H1 (cell line): ENCODE results near the gene POLR2F. TPM values are rescaled to one million over a fixed set of nuclear protein-coding genes. Genes with fewer than 3 reads are reported as not detected.
A peak's percentile ranks its signal among the peaks of the same experiment; 100 is the strongest.

Experiments used
- CTCF ChIA-PET: fragments of 300-600 bp; sonication (Branson Sonifier 250); formaldehyde crosslinking; loops from one replicate; lab custom pipeline; 2021; ENCODE audit not compliant: partially characterized antibody; lab: Charles Lee
- POLR2A ChIA-PET: fragments of 300-600 bp; sonication (Branson Sonifier 250); formaldehyde crosslinking; loops from one replicate; lab custom pipeline; 2021; ENCODE audit warnings: inconsistent platforms; ENCODE audit not compliant: partially characterized antibody; lab: Charles Lee
- DNase-seq, 2 experiments: peaks; one replicate each; pipeline versions ENCODE4 v3.0.0 to v3.0.0-alpha.2; 2010 to 2022; ENCODE audit warnings: low spot score in 2 of 2, low read depth in 1 of 2, mixed read lengths in 1 of 2
- FAIRE-seq: peaks from 2 replicates; lab custom pipeline; 2011; peaks lifted over from hg19 to GRCh38; lab: Jason Lieb, UNC
- H2AFZ ChIP-seq: 2 replicates; pipeline ENCODE4 v1.8.1; 2012; ENCODE audit warnings: low read length, inconsistent platforms
- H2AK5ac ChIP-seq: 2 replicates; pipeline ENCODE4 v1.6.1; 2013; ENCODE audit warnings: low read depth, low read length
- H2BK120ac ChIP-seq: replicated peaks from 2 replicates; pipeline ENCODE3; 2013; ENCODE audit warnings: low read depth, low read length, inconsistent platforms
- H2BK12ac ChIP-seq: 2 replicates; pipeline ENCODE4 v1.6.1; 2013; ENCODE audit warnings: low read depth, low read length
- H2BK15ac ChIP-seq: 2 replicates; pipeline ENCODE4 v1.6.1; 2013; ENCODE audit warnings: low read length
- H2BK20ac ChIP-seq: 2 replicates; pipeline ENCODE4 v1.6.1; 2013; ENCODE audit warnings: low read length
- H2BK5ac ChIP-seq: 2 replicates; pipeline ENCODE4 v1.6.1; 2013; ENCODE audit warnings: low read depth, low read length
- H3K14ac ChIP-seq: 2 replicates; pipeline ENCODE4 v1.6.1; 2013; ENCODE audit warnings: inconsistent platforms; ENCODE audit not compliant: insufficient read length
- H3K18ac ChIP-seq: 2 replicates; pipeline ENCODE4 v1.6.1; 2013; ENCODE audit warnings: low read length; ENCODE audit errors: extremely low read depth
- H3K23ac ChIP-seq: 2 replicates; pipeline ENCODE4 v1.6.1; 2013; ENCODE audit warnings: inconsistent platforms; ENCODE audit not compliant: insufficient read length
- H3K23me2 ChIP-seq: 2 replicates; pipeline ENCODE4 v1.6.1; 2013; ENCODE audit warnings: low read depth, low read length
- H3K27ac ChIP-seq: 2 replicates; pipeline ENCODE4 v1.6.1; 2011; ENCODE audit warnings: low read depth, low read length, inconsistent platforms
- H3K27me3 ChIP-seq, 4 experiments: replicated peaks in 1 of 4; 1 replicate in 1 of 4; 2 replicates in 3 of 4; pipeline versions ENCODE4 v1.6.1 to v1.8.1; 2011 to 2013; ENCODE audit warnings: low read length in 3 of 4, mild to moderate bottlenecking in 3 of 4, inconsistent platforms in 2 of 4, mixed read lengths in 2 of 4, moderate library complexity in 1 of 4; ENCODE audit not compliant: control insufficient read depth in 3 of 4, insufficient read depth in 3 of 4; ENCODE audit errors: extremely low read depth in 1 of 4
- H3K36me3 ChIP-seq, 4 experiments: 2 replicates each; pipeline versions ENCODE4 v1.6.1 to v1.8.1; 2011 to 2013; ENCODE audit warnings: mild to moderate bottlenecking in 4 of 4, low read length in 3 of 4, moderate library complexity in 2 of 4, control low read depth in 1 of 4, inconsistent platforms in 1 of 4; ENCODE audit not compliant: insufficient read depth in 4 of 4, control insufficient read depth in 2 of 4
- H3K4ac ChIP-seq: replicated peaks from 2 replicates; pipeline ENCODE3; 2013; ENCODE audit warnings: low read length, low read depth, mixed read lengths, inconsistent platforms; ENCODE audit not compliant: insufficient read length
- H3K4me1 ChIP-seq, 4 experiments: replicated peaks in 1 of 4; 1 replicate in 1 of 4; 2 replicates in 3 of 4; pipeline versions ENCODE4 v1.6.1 to v1.8.1; 2011 to 2013; ENCODE audit warnings: low read length in 3 of 4, inconsistent platforms in 2 of 4, mixed read lengths in 1 of 4; ENCODE audit not compliant: insufficient read depth in 4 of 4, control insufficient read depth in 3 of 4
- H3K4me2 ChIP-seq, 2 experiments: 2 replicates each; pipeline versions ENCODE4 v1.6.1 to v1.8.1; 2011 to 2013; ENCODE audit warnings: low read depth in 2 of 2, low read length in 2 of 2, control low read depth in 1 of 2, inconsistent platforms in 1 of 2, mild to moderate bottlenecking in 1 of 2; ENCODE audit not compliant: insufficient read depth in 1 of 2
- H3K4me3 ChIP-seq, 4 experiments: fragments of 200-600, 300-600 bp in 1 of 4; sonication (generic), shearing (Covaris generic), sonication (Bioruptor Twin) in 1 of 4; 2 replicates each; pipeline versions ENCODE4 v1.5.1 to v1.8.1; 2011 to 2016; ENCODE audit warnings: low read length in 4 of 4, low read depth in 3 of 4, control low read depth in 2 of 4, inconsistent platforms in 2 of 4, mild to moderate bottlenecking in 2 of 4, mixed read lengths in 1 of 4, moderate library complexity in 1 of 4; ENCODE audit not compliant: insufficient read depth in 2 of 4; ENCODE audit errors: extremely low read depth in 1 of 4
- H3K56ac ChIP-seq: replicated peaks from 2 replicates; pipeline ENCODE3; 2013; ENCODE audit warnings: low read depth, mild to moderate bottlenecking, mixed read lengths, low read length, inconsistent platforms; ENCODE audit not compliant: insufficient read length
- H3K79me1 ChIP-seq: 2 replicates; pipeline ENCODE4 v1.6.1; 2013; ENCODE audit warnings: low read depth, low read length, control low read depth
- H3K79me2 ChIP-seq, 2 experiments: 2 replicates each; pipeline versions ENCODE4 v1.6.1 to v1.8.1; 2012 to 2013; ENCODE audit warnings: low read length in 2 of 2, mild to moderate bottlenecking in 2 of 2, inconsistent platforms in 1 of 2; ENCODE audit not compliant: insufficient read depth in 2 of 2, control insufficient read depth in 1 of 2
- H3K9ac ChIP-seq, 4 experiments: replicated peaks in 1 of 4; 1 replicate in 1 of 4; 2 replicates in 3 of 4; pipeline versions ENCODE4 v1.6.1 to v1.8.1; 2011 to 2013; ENCODE audit warnings: low read depth in 3 of 4, low read length in 3 of 4, control low read depth in 2 of 4, mild to moderate bottlenecking in 2 of 4, moderate library complexity in 2 of 4, inconsistent platforms in 1 of 4; ENCODE audit errors: extremely low read depth in 1 of 4
- H3K9me3 ChIP-seq, 2 experiments: 2 replicates each; pipeline versions ENCODE4 v1.6.1 to v1.8.1; 2012 to 2013; ENCODE audit warnings: mild to moderate bottlenecking in 2 of 2, moderate library complexity in 2 of 2, control low read depth in 1 of 2, inconsistent platforms in 1 of 2, low read depth in 1 of 2, low read length in 1 of 2, mixed read lengths in 1 of 2; ENCODE audit not compliant: insufficient read depth in 2 of 2
- H4K20me1 ChIP-seq, 2 experiments: replicated peaks in 1 of 2; 2 replicates each; pipeline versions ENCODE3 to v1.8.1; 2011 to 2013; ENCODE audit warnings: inconsistent platforms in 2 of 2, low read length in 2 of 2, mild to moderate bottlenecking in 1 of 2; ENCODE audit not compliant: insufficient read depth in 2 of 2, control insufficient read depth in 1 of 2
- H4K5ac ChIP-seq: 2 replicates; pipeline ENCODE4 v1.6.1; 2013; ENCODE audit warnings: low read length, low read depth, mixed read lengths, inconsistent platforms; ENCODE audit not compliant: insufficient read length
- H4K8ac ChIP-seq: 2 replicates; pipeline ENCODE4 v1.8.0; 2013; ENCODE audit warnings: mild to moderate bottlenecking, moderate library complexity, low read length, inconsistent platforms; ENCODE audit not compliant: insufficient read depth; ENCODE audit errors: extremely low read depth
- H4K91ac ChIP-seq: replicated peaks from 2 replicates; pipeline ENCODE3; 2013; ENCODE audit warnings: low read length, mixed read lengths, inconsistent platforms; ENCODE audit not compliant: insufficient read length
- EZH2 ChIP-seq: fragments of 200-600 bp; sonication (generic); IDR thresholded peaks from 2 replicates; pipeline ENCODE4 v1.7.1; 2012; ENCODE audit warnings: low read depth, mild to moderate bottlenecking, moderate library complexity, low read length, inconsistent platforms; ENCODE audit not compliant: severe bottlenecking
- KDM4A ChIP-seq: IDR thresholded peaks from one replicate; pipeline ENCODE4 v1.7.1; 2012; ENCODE audit warnings: low read depth, mild to moderate bottlenecking, moderate library complexity, low read length, inconsistent platforms; ENCODE audit not compliant: severe bottlenecking
- MAX ChIP-seq: IDR thresholded peaks from 2 replicates; pipeline ENCODE4 v1.6.1; 2012; ENCODE audit warnings: inconsistent platforms
- POLR2A ChIP-seq, 2 experiments: IDR thresholded peaks; 1 replicate in 1 of 2; 2 replicates in 1 of 2; pipeline ENCODE4 v1.6.1; 2011; ENCODE audit warnings: low read depth in 2 of 2, low read length in 2 of 2, mild to moderate bottlenecking in 2 of 2; ENCODE audit errors: control extremely low read depth in 1 of 2
- POLR2AphosphoS5 ChIP-seq: IDR thresholded peaks from 2 replicates; pipeline ENCODE4 v1.6.1; 2011; ENCODE audit warnings: low read depth, low read length
- RNF2 ChIP-seq: fragments of 200-900, 300-1000 bp; sonication (generic); IDR thresholded peaks from 2 replicates; pipeline ENCODE4 v1.7.1; 2016; ENCODE audit warnings: borderline replicate concordance, low read depth, mild to moderate bottlenecking, antibody characterized with exemption, low read length; ENCODE audit not compliant: poor library complexity, severe bottlenecking; ENCODE audit errors: missing control alignments
- SP4 ChIP-seq: IDR thresholded peaks from 2 replicates; pipeline ENCODE4 v1.6.1; 2012; ENCODE audit warnings: low read length, inconsistent platforms
- TAF1 ChIP-seq: IDR thresholded peaks from 2 replicates; pipeline ENCODE4 v1.6.1; 2011; ENCODE audit warnings: mild to moderate bottlenecking, low read depth, low read length
- TAF7 ChIP-seq: optimal IDR thresholded peaks from 2 replicates; pipeline ENCODE3; 2011; ENCODE audit warnings: low read depth, mild to moderate bottlenecking, inconsistent platforms, low read length, moderate library complexity, borderline replicate concordance
- WGBS, 2 experiments: shearing (Covaris generic) in 1 of 2; methylation state at CpG; one replicate each; pipeline versions ENCODE4 v1.1.6 to v1.1.7; 2013 to 2015; ENCODE audit warnings: low lambda C conversion rate in 2 of 2, mixed read lengths in 2 of 2, inconsistent platforms in 1 of 2, low coverage in 1 of 2, missing lambda C conversion rate in 1 of 2; ENCODE audit not compliant: insufficient replicate concordance in 2 of 2, insufficient coverage in 1 of 2, insufficient read length in 1 of 2; ENCODE audit errors: extremely low coverage in 1 of 2, missing lambda C conversion rate in 1 of 2; 5-methylcytosine and 5-hydroxymethylcytosine counted together
- polyA plus RNA-seq, 7 experiments: library from polyadenylated mRNA; depleted of rRNA in 3 of 7; stranded (reverse) in 5 of 7; unstranded in 2 of 7; fragments of >200 nt in 5 of 7; fragments of 200-250 nt in 2 of 7; gene quantifications; 1 replicate in 5 of 7; 2 replicates in 1 of 7; 4 replicates in 1 of 7; pipeline versions ENCODE4 v1.2.1 to v1.2.3, GENCODE V29; 2011 to 2013; ENCODE audit warnings: missing spikeins in 2 of 7, mixed read lengths in 2 of 7
- total RNA-seq: library from RNA; stranded (reverse); fragmentation: NEBNext Ultra II Directional; extraction: Animal tissue kit (Norgen Biotek cat#: 25700); gene quantifications from 2 replicates; pipeline ENCODE4 v1.2.1, GENCODE V29; 2021

POLR2F gene
- total and polyA plus RNA-seq, 2 of the 8 experiments (the other 6 are each of a cell fraction or from before 2014, with no cell fraction given), result 150 to 176 TPM

- H3K4me2 ChIP-seq, result peak within 1 kb of the TSS; percentile 83 to 88
- TF ChIP-seq TAF7 (peak; percentile 47), POLR2A (IDR thresholded peaks at IDR 0.05; ENCODE audit: control extremely low read depth in 1 of 2, low read depth in 2 of 2, low read length in 2 of 2) (peak in 1 of 2 experiments; percentile 56; a peak in 1 of 3 replicates), RNF2 (no peak), MAX (0 out of 2 replicates have a peak, but pooled peaks have one; percentile 18), SP4 (no peak), TAF1 (peak; percentile 80), EZH2 (peak; percentile 38), POLR2AphosphoS5 (peak; percentile 46; the same call in 1 of the 2 replicates), KDM4A (peak; percentile 31)
These were observed 30.6 kb downstream of the POLR2F start, which contains the start of gene SOX10 for GRCh38 chr22:37983860-37984791. Gene SOX10 (minus strand): TSS chr22:37984555. CDS start chr22:37983784, 771 bp downstream.

More at GRCh38 chr22:37983860-37984791, 30.6 kb downstream of the POLR2F start, which contains the start of gene SOX10:
- Histone ChIP-seq H4K5ac (no peak within 1 kb of the TSS), H2BK5ac (peak within 1 kb of the TSS; percentile 78; the same call in 1 of the 2 replicates), H2AK5ac (no peak within 1 kb of the TSS), H3K56ac (no peak within 1 kb of the TSS), H3K9me3 (no peaks in the 10 kb centered on the region), H3K79me1 (no peaks in the 10 kb centered on the region), H4K8ac (no peak within 1 kb of the TSS; the same call in 1 of the 2 replicates), H4K91ac (peak within 1 kb of the TSS; percentile 49), H3K4me3 (peak within 1 kb of the TSS; percentile 24 to 55 (median 40)), H3K4me1 (peaks cover 0 to 30% (median 14%) of the 10 kb centered on the region in 4 experiments; a peak in 6 of 7 replicates), H3K79me2 (no peaks in the 10 kb centered on the region), H3K4ac (peak within 1 kb of the TSS; percentile 19), H2BK15ac (peak within 1 kb of the TSS; percentile 81; the same call in 1 of the 2 replicates), H2BK20ac (peak within 1 kb of the TSS; percentile 67; the same call in 1 of the 2 replicates), H3K23me2 (peaks cover 13% of the 10 kb centered on the region; the same call in 1 of the 2 replicates), H3K18ac (peak within 1 kb of the TSS; percentile 87), H3K36me3 (no peaks in the 10 kb centered on the region; a peak in 1 of 8 replicates), H3K27me3 (peaks cover 0 to 19% (median 12%) of the 10 kb centered on the region in 4 experiments; a peak in 5 of 7 replicates), H3K9ac (no peak within 1 kb of the TSS; a peak in 1 of 7 replicates), H2AFZ (no peak within 1 kb of the TSS), H4K20me1 (peaks cover 2 to 4% of the 10 kb centered on the region in 2 experiments), H3K14ac (no peak within 1 kb of the TSS), H2BK120ac (no peak within 1 kb of the TSS), H3K23ac (no peak within 1 kb of the TSS), H3K27ac (no peak within 1 kb of the TSS), H2BK12ac (peak within 1 kb of the TSS; percentile 92; the same call in 1 of the 2 replicates)
- POLR2A ChIA-PET, result interaction anchor here (0.8 to 4.8 kb wide), 6 partner anchors 8 to 179 kb away, joined by 3 to 26 read pairs (median 6); a partner anchor contains a TSS
- 9% methylated on average over 29 of the region's 42 CpGs; no CpG with 5 or more reads in 1 of the 2 experiments for WGBS, 2 experiments
- DNase-seq, result peak in 1 of 2 experiments; percentile 70
- CTCF ChIA-PET, result interaction anchor here (0.6 to 3.9 kb wide), 14 partner anchors 10 to 1918 kb away, joined by 3 to 20 read pairs (median 4); partner anchors contain the start of genes C22orf23 and POLR2F
- no peak for FAIRE-seq
